ENCODE measurements around the gene RAD18.

- no peak for TF ChIP-seq EZH2 (IDR thresholded peaks at IDR 0.05)
- TF ChIP-seq POLR2AphosphoS5 (IDR thresholded peaks at IDR 0.05; ENCODE audit: borderline replicate concordance, low read depth, low read length) = no peak
- TF ChIP-seq FOXP2 (optimal IDR thresholded peaks at IDR 0.05; ENCODE audit: control extremely low read depth, extremely low read length, insufficient read depth) = no peak
Observed at GRCh38 chr3:8882642-8883041, 80.6 kb downstream of the RAD18 start.

Data from SK-N-MC (cell line).